Measurements from ENCODE around the gene HDLBP.

HDLBP gene

GRCh38 chr2:241180495-241180894 lies 135.0 kb downstream of the HDLBP start:
- H3K27ac ChIP-seq (ENCODE audit: poor library complexity, severe bottlenecking) = no peak overlapping the region
- TF ChIP-seq, protein P1, sequence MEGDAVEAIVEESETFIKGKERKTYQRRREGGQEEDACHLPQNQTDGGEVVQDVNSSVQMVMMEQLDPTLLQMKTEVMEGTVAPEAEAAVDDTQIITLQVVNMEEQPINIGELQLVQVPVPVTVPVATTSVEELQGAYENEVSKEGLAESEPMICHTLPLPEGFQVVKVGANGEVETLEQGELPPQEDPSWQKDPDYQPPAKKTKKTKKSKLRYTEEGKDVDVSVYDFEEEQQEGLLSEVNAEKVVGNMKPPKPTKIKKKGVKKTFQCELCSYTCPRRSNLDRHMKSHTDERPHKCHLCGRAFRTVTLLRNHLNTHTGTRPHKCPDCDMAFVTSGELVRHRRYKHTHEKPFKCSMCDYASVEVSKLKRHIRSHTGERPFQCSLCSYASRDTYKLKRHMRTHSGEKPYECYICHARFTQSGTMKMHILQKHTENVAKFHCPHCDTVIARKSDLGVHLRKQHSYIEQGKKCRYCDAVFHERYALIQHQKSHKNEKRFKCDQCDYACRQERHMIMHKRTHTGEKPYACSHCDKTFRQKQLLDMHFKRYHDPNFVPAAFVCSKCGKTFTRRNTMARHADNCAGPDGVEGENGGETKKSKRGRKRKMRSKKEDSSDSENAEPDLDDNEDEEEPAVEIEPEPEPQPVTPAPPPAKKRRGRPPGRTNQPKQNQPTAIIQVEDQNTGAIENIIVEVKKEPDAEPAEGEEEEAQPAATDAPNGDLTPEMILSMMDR (IDR thresholded peaks at IDR 0.05; ENCODE audit: poor library complexity, severe bottlenecking) = no peak
- H3K9me3 ChIP-seq (ENCODE audit: severe bottlenecking) = no peaks in the 10 kb centered on the region
- ATAC-seq (ENCODE audit: low read depth) (no peak), DNase-seq (ENCODE audit: low spot score) (no peak)
- no peaks in the 10 kb centered on the region for H3K27me3 ChIP-seq (ENCODE audit: insufficient read depth, poor library complexity, severe bottlenecking)
- H3K4me1 ChIP-seq (ENCODE audit: insufficient read depth, poor library complexity, severe bottlenecking) = no peaks in the 10 kb centered on the region
- no peak overlapping the region for H3K4me3 ChIP-seq (ENCODE audit: severe bottlenecking)
- no peaks in the 10 kb centered on the region; the same call in 1 of the 2 replicates for H3K36me3 ChIP-seq (ENCODE audit: low read depth)

DNA sequence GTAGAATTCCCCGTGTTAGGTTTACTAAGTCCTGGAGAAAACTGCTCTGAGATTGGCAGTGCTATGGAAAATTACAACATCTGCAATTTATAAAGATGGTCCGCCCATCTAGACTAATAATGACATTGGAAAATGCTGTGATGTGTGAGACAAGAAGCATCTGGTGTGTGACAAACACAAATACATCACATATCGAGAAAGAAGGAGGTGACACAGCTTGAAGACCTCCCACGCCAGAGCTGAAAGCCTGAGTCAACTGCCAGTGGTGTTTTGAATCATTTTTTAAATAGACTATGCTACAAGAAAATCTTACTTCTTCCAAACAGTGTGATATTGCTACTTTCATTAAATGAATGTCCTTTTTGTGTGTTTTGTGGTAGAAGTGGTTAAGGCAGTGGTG lies 135.6 kb downstream of the HDLBP start:
- Histone ChIP-seq H3K9me3 (ENCODE audit: severe bottlenecking) (no peaks in the 10 kb centered on the region), H3K36me3 (ENCODE audit: low read depth) (no peaks in the 10 kb centered on the region; the same call in 1 of the 2 replicates), H3K4me1 (ENCODE audit: insufficient read depth, poor library complexity, severe bottlenecking) (no peaks in the 10 kb centered on the region), H3K27ac (ENCODE audit: poor library complexity, severe bottlenecking) (no peak overlapping the region), H3K4me3 (ENCODE audit: severe bottlenecking) (no peak overlapping the region), H3K27me3 (ENCODE audit: insufficient read depth, poor library complexity, severe bottlenecking) (no peaks in the 10 kb centered on the region)
- TF ChIP-seq, protein P1 (IDR thresholded peaks at IDR 0.05; ENCODE audit: poor library complexity, severe bottlenecking) = no peak
- DNase-seq (ENCODE audit: low spot score) = no peak
- ATAC-seq (ENCODE audit: low read depth) = no peak

- TF ChIP-seq, protein P1 (IDR thresholded peaks at IDR 0.05; ENCODE audit: poor library complexity, severe bottlenecking) = no peak
- no peak for DNase-seq (ENCODE audit: low spot score)
- no peak overlapping the region for H3K4me3 ChIP-seq (ENCODE audit: severe bottlenecking)
- no peak overlapping the region for H3K27ac ChIP-seq (ENCODE audit: poor library complexity, severe bottlenecking)
- H3K9me3 ChIP-seq (ENCODE audit: severe bottlenecking) = no peaks in the 10 kb centered on the region
- ATAC-seq (ENCODE audit: low read depth) = no peak
- H3K27me3 ChIP-seq (ENCODE audit: insufficient read depth, poor library complexity, severe bottlenecking) = no peaks in the 10 kb centered on the region
- no peaks in the 10 kb centered on the region for H3K4me1 ChIP-seq (ENCODE audit: insufficient read depth, poor library complexity, severe bottlenecking)
- H3K36me3 ChIP-seq (ENCODE audit: low read depth) = peaks cover 3% of the 10 kb centered on the region; the same call in 1 of the 2 replicates
Measured at GRCh38 chr2:241178961-241179360, 136.5 kb downstream of the HDLBP start.

GRCh38 chr2:241177526-241178334 lies 137.7 kb downstream of the HDLBP start:
- TF ChIP-seq, protein P1 (IDR thresholded peaks at IDR 0.05; ENCODE audit: poor library complexity, severe bottlenecking) = no peak

More at GRCh38 chr2:241177526-241178334, 137.7 kb downstream of the HDLBP start:
- Histone ChIP-seq H3K27me3 (ENCODE audit: insufficient read depth, poor library complexity, severe bottlenecking) (no peaks in the 10 kb centered on the region), H3K4me1 (ENCODE audit: insufficient read depth, poor library complexity, severe bottlenecking) (no peaks in the 10 kb centered on the region), H3K9me3 (ENCODE audit: severe bottlenecking) (no peaks in the 10 kb centered on the region), H3K27ac (ENCODE audit: poor library complexity, severe bottlenecking) (no peak overlapping the region), H3K36me3 (ENCODE audit: low read depth) (peaks cover 3% of the 10 kb centered on the region; the same call in 1 of the 2 replicates), H3K4me3 (ENCODE audit: severe bottlenecking) (no peak overlapping the region)
- ATAC-seq (ENCODE audit: low read depth) (no peak), DNase-seq (ENCODE audit: low spot score) (no peak)

Measured in RWPE2 (cell line).